HEK293 (cell line): ENCODE results near the gene RPL23.

ENCODE experiments used
- CTCF ChIA-PET: fragments of 350-600 bp; formaldehyde crosslinking; extraction: SDS; loops from one replicate; lab custom pipeline; 2021; ENCODE audit warnings: antibody characterized with exemption; lab: Yijun Ruan, JAX
- POLR2A ChIA-PET: fragments of 300-600 bp; formaldehyde crosslinking; extraction: SDS; loops from one replicate; lab custom pipeline; 2020; ENCODE audit warnings: antibody characterized with exemption, inconsistent platforms; lab: Yijun Ruan, JAX
- H3K27ac ChIP-seq: fragments of 200-500 bp; sonication (Bioruptor generic); 2 replicates; pipeline ENCODE4 v1.5.1; 2014; ENCODE audit warnings: low read depth, low read length, control low read depth, inconsistent platforms; ENCODE audit errors: extremely low read depth
- H3K36me3 ChIP-seq, 2 experiments: fragments of 200-500 bp in 1 of 2; sonication (Bioruptor generic) in 1 of 2; 1 replicate in 1 of 2; 2 replicates in 1 of 2; pipeline ENCODE4 v1.5.1; 2014 to 2017; ENCODE audit warnings: inconsistent platforms in 2 of 2, low read length in 2 of 2; ENCODE audit not compliant: control insufficient read depth in 2 of 2, insufficient read depth in 1 of 2
- H3K4me1 ChIP-seq: fragments of 200-500 bp; sonication (Bioruptor generic); 2 replicates; pipeline ENCODE4 v1.5.1; 2014; ENCODE audit warnings: mild to moderate bottlenecking, low read length, inconsistent platforms; ENCODE audit not compliant: control insufficient read depth, insufficient read depth
- H3K4me3 ChIP-seq: 2 replicates; pipeline ENCODE4 v1.5.1; 2011; ENCODE audit warnings: low read depth, mild to moderate bottlenecking, control low read depth, low read length, moderate library complexity
- H3K9me3 ChIP-seq: fragments of 200-500 bp; sonication (Bioruptor generic); 2 replicates; pipeline ENCODE4 v1.5.1; 2014; ENCODE audit warnings: low read depth, low read length, inconsistent platforms; ENCODE audit not compliant: control insufficient read depth, insufficient read depth
- GLIS1 ChIP-seq: fragments of 450-650 bp; formaldehyde crosslinking; IDR thresholded peaks from 2 replicates; pipeline ENCODE4 v1.5.1; 2016; ENCODE audit warnings: missing biosample characterization, missing genetic modification characterization
- PRDM10 ChIP-seq: fragments of 450-650 bp; formaldehyde crosslinking; IDR thresholded peaks from 2 replicates; pipeline ENCODE4 v1.5.1; 2016; ENCODE audit warnings: missing biosample characterization, missing genetic modification characterization
- SALL2 ChIP-seq: fragments of 450-650 bp; formaldehyde crosslinking; IDR thresholded peaks from 2 replicates; pipeline ENCODE4 v1.5.0; 2017; ENCODE audit warnings: missing biosample characterization, mild to moderate bottlenecking, missing genetic modification characterization, borderline replicate concordance
- SP7 ChIP-seq: fragments of 450-650 bp; formaldehyde crosslinking; IDR thresholded peaks from 2 replicates; pipeline ENCODE4 v1.5.1; 2016; ENCODE audit warnings: missing biosample characterization, missing genetic modification characterization
- YY1 ChIP-seq: fragments of 450-650 bp; formaldehyde crosslinking; IDR thresholded peaks from 2 replicates; pipeline ENCODE4 v1.5.1; 2018; ENCODE audit warnings: missing biosample characterization, missing genetic modification characterization
- ZBTB8A ChIP-seq: fragments of 450-650 bp; formaldehyde crosslinking; IDR thresholded peaks from 2 replicates; pipeline ENCODE4 v1.5.1; 2016; ENCODE audit warnings: missing biosample characterization, missing genetic modification characterization
- ZFP37 ChIP-seq: fragments of 450-650 bp; formaldehyde crosslinking; IDR thresholded peaks from 2 replicates; pipeline ENCODE4 v1.5.1; 2016; ENCODE audit warnings: missing biosample characterization, missing genetic modification characterization
- ZNF140 ChIP-seq: fragments of 450-650 bp; formaldehyde crosslinking; IDR thresholded peaks from 2 replicates; pipeline ENCODE4 v1.5.1; 2016; ENCODE audit warnings: missing biosample characterization, missing genetic modification characterization
- ZNF174 ChIP-seq: fragments of 450-650 bp; formaldehyde crosslinking; IDR thresholded peaks from 2 replicates; pipeline ENCODE4 v1.5.0; 2017; ENCODE audit warnings: missing biosample characterization, mild to moderate bottlenecking, missing genetic modification characterization
- ZNF223 ChIP-seq: fragments of 450-650 bp; formaldehyde crosslinking; IDR thresholded peaks from 2 replicates; pipeline ENCODE4 v1.5.1; 2016; ENCODE audit warnings: missing biosample characterization, missing genetic modification characterization
- ZNF366 ChIP-seq: fragments of 450-650 bp; formaldehyde crosslinking; conservative IDR thresholded peaks from 2 replicates; pipeline ENCODE4 v1.5.1; 2016; ENCODE audit warnings: missing biosample characterization, missing genetic modification characterization
- ZNF391 ChIP-seq: fragments of 450-650 bp; formaldehyde crosslinking; IDR thresholded peaks from 2 replicates; pipeline ENCODE4 v1.5.1; 2016; ENCODE audit warnings: low read depth, missing biosample characterization, missing genetic modification characterization, borderline replicate concordance
- ZNF416 ChIP-seq: fragments of 450-650 bp; formaldehyde crosslinking; IDR thresholded peaks from 2 replicates; pipeline ENCODE4 v1.5.1; 2016; ENCODE audit warnings: missing biosample characterization, missing genetic modification characterization
- ZNF513 ChIP-seq: fragments of 450-650 bp; IDR thresholded peaks from 2 replicates; pipeline ENCODE4 v1.5.1; 2018; ENCODE audit warnings: missing biosample characterization, missing genetic modification characterization
- ZNF558 ChIP-seq: fragments of 450-650 bp; formaldehyde crosslinking; IDR thresholded peaks from 2 replicates; pipeline ENCODE4 v1.5.1; 2016; ENCODE audit warnings: missing biosample characterization, missing genetic modification characterization
- ZNF600 ChIP-seq: fragments of 450-650 bp; formaldehyde crosslinking; IDR thresholded peaks from 2 replicates; pipeline ENCODE4 v1.5.1; 2016; ENCODE audit warnings: missing biosample characterization, missing genetic modification characterization
- ZNF654 ChIP-seq: fragments of 450-650 bp; formaldehyde crosslinking; IDR thresholded peaks from 2 replicates; pipeline ENCODE4 v1.5.1; 2016; ENCODE audit warnings: low read depth, missing biosample characterization, missing genetic modification characterization
- ZNF707 ChIP-seq: fragments of 450-650 bp; formaldehyde crosslinking; IDR thresholded peaks from 2 replicates; pipeline ENCODE4 v1.5.1; 2016; ENCODE audit warnings: missing biosample characterization, missing genetic modification characterization
- ZSCAN5A ChIP-seq: fragments of 450-650 bp; formaldehyde crosslinking; IDR thresholded peaks from 2 replicates; pipeline ENCODE4 v1.5.1; 2016; ENCODE audit warnings: missing biosample characterization, missing genetic modification characterization
- TF ChIP-seq, protein P1 (sequence below): fragments of 450-650 bp; formaldehyde crosslinking; IDR thresholded peaks from 2 replicates; pipeline ENCODE4 v1.5.1; 2017; ENCODE audit warnings: missing biosample characterization, missing genetic modification characterization
- TF ChIP-seq, protein P2 (sequence below): fragments of 450-650 bp; formaldehyde crosslinking; IDR thresholded peaks from 2 replicates; pipeline ENCODE4 v1.5.1; 2016; ENCODE audit warnings: missing biosample characterization, missing genetic modification characterization
- TF ChIP-seq, protein P3 (sequence below): sonication (generic); formaldehyde crosslinking; IDR thresholded peaks from 2 replicates; pipeline ENCODE4 v1.8.1; 2022; ENCODE audit warnings: mild to moderate bottlenecking, moderate library complexity, missing genetic modification reagents

The RPL23 gene

DNA sequence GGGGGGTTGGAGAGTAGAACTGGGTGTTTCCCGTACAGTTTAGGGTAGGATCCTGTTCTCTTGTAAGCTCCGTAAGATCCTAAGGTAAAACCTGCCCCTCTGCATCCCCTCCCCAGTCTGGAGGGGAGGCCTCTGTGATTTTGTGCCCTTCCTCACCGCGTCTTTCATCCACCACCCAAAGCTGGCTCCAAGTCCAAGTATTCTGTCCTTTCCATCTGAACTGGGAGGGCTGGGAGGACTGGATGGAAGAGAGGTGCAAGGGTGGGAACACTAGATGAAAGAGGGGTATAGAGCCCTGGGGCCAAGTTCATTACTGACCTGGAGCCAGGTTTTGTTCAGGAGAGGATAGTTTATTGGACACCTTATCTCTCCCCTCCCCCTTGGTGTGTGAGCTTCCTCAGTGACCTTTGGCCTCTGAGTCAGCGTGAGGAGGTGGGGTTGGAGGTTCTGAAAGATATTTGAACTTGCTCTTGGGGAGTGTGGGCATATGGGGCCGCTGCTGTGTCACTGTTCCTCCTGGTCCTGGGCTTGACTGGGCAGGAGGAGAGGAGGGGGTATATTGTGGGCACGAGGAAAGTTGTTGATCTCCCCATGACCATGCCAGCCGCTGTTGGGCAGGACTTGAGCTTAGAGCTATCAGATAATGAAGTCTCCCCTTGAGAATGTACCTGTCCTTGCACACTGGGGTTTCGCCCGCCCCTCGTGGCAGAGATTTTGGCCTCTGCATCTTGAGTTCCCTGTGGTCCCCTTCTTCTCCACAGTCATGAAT, 17.9 kb upstream of the RPL23 start (continued):
- TF ChIP-seq, protein P1, sequence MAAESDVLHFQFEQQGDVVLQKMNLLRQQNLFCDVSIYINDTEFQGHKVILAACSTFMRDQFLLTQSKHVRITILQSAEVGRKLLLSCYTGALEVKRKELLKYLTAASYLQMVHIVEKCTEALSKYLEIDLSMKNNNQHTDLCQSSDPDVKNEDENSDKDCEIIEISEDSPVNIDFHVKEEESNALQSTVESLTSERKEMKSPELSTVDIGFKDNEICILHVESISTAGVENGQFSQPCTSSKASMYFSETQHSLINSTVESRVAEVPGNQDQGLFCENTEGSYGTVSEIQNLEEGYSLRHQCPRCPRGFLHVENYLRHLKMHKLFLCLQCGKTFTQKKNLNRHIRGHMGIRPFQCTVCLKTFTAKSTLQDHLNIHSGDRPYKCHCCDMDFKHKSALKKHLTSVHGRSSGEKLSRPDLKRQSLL (tag by site-specific recombination), result peak; percentile 89
- TF ChIP-seq ZNF391 (tag by site-specific recombination) (0 out of 2 replicates have a peak, but pooled peaks have one; percentile 37), PRDM10 (peak; percentile 89), ZNF654 (tag by site-specific recombination) (peak; percentile 56), ZNF416 (no peak), GLIS1 (peak; percentile 68), ZNF140 (tag by site-specific recombination) (no peak)
- TF ChIP-seq, protein P2, sequence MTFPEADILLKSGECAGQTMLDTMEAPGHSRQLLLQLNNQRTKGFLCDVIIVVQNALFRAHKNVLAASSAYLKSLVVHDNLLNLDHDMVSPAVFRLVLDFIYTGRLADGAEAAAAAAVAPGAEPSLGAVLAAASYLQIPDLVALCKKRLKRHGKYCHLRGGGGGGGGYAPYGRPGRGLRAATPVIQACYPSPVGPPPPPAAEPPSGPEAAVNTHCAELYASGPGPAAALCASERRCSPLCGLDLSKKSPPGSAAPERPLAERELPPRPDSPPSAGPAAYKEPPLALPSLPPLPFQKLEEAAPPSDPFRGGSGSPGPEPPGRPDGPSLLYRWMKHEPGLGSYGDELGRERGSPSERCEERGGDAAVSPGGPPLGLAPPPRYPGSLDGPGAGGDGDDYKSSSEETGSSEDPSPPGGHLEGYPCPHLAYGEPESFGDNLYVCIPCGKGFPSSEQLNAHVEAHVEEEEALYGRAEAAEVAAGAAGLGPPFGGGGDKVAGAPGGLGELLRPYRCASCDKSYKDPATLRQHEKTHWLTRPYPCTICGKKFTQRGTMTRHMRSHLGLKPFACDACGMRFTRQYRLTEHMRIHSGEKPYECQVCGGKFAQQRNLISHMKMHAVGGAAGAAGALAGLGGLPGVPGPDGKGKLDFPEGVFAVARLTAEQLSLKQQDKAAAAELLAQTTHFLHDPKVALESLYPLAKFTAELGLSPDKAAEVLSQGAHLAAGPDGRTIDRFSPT (tag by site-specific recombination), result peak; percentile 82

GRCh38 chr17:38870259-38871165, 17.0 kb upstream of the RPL23 start:
- Histone ChIP-seq H3K4me3 (peak overlapping the region; percentile 94), H3K9me3 (no peaks in the 10 kb centered on the region), H3K27ac (peak overlapping the region; percentile 96), H3K4me1 (peaks cover 12% of the 10 kb centered on the region), H3K36me3 (no peaks in the 10 kb centered on the region)
- POLR2A ChIA-PET, result interaction anchor here (0.6 to 4.1 kb wide), 33 partner anchors 9 to 329 kb away, joined by 3 to 62 read pairs (median 6); partner anchors contain the start of genes CWC25, LASP1NB, PLXDC1 and PSMB3
- CTCF ChIA-PET, result interaction anchor here (0.6 to 5.8 kb wide), 13 partner anchors 10 to 616 kb away, joined by 3 to 24 read pairs (median 3); partner anchors contain the start of gene LASP1NB
- TF ChIP-seq ZNF600 (tag by site-specific recombination), result no peak; the same call in 1 of the 2 replicates
- no peak; the same call in 1 of the 2 replicates for TF ChIP-seq ZBTB8A (tag by site-specific recombination)
- TF ChIP-seq YY1 (tag by site-specific recombination), result no peak
- no peak for TF ChIP-seq ZNF513 (tag by site-specific recombination)
- TF ChIP-seq, protein P3, sequence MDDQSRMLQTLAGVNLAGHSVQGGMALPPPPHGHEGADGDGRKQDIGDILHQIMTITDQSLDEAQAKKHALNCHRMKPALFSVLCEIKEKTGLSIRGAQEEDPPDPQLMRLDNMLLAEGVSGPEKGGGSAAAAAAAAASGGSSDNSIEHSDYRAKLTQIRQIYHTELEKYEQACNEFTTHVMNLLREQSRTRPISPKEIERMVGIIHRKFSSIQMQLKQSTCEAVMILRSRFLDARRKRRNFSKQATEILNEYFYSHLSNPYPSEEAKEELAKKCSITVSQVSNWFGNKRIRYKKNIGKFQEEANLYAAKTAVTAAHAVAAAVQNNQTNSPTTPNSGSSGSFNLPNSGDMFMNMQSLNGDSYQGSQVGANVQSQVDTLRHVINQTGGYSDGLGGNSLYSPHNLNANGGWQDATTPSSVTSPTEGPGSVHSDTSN (CRISPR knock-in tag), result no peak
- no peak; the same call in none of the 2 replicates for TF ChIP-seq ZFP37 (tag by site-specific recombination)
- TF ChIP-seq ZSCAN5A (tag by site-specific recombination), result no peak
- TF ChIP-seq ZNF416, result no peak
- peak; percentile 94 for TF ChIP-seq ZNF223 (tag by site-specific recombination)
- TF ChIP-seq ZNF707 (tag by site-specific recombination), result no peak
- TF ChIP-seq SALL2 (tag by site-specific recombination), result no peak
- peak; percentile 94 for TF ChIP-seq ZNF366
- TF ChIP-seq ZNF174 (tag by site-specific recombination), result no peak
- TF ChIP-seq SP7 (tag by site-specific recombination), result no peak; the same call in none of the 2 replicates
- TF ChIP-seq ZNF558 (tag by site-specific recombination), result no peak
